HG02623 (cell line): Measurements from ENCODE around the gene AR.
"Not testable (repeated sequence)": the region's sequence is repeated elsewhere in the genome, so short reads cannot be mapped to it uniquely, and the experiment has no call there.

Experiments
- ATAC-seq: cut with Tn5 transposase; IDR thresholded peaks from one replicate; pipeline ENCODE4 v1.9.1; 2021; ENCODE audit warnings: moderate library complexity; ENCODE audit not compliant: unreplicated experiment

AR gene

GRCh38 chrX:67635424-67635823 is 91.6 kb downstream of the AR start:
- ATAC-seq, result no peak

GRCh38 chrX:67636532-67636931 is 92.7 kb downstream of the AR start:
- ATAC-seq, result no peak

DNA sequence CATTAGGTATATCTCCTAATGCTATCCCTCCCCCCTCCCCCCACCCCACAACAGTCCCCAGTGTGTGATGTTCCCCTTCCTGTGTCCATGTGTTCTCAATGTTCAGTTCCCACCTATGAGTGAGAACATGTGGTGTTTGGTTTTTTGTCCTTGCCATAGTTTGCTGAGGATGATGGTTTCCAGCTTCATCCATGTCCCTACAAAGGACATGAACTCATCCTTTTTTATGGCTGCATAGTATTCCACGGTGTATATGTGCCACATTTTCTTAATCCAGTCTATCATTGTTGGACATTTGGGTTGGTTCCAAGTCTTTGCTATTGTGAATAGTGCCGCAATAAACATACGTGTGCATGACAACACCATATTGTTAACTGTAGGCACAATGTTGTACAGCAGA is 93.5 kb downstream of the AR start:
- not testable (repeated sequence) for ATAC-seq

GRCh38 chrX:67648361-67648760 is 104.5 kb downstream of the AR start:
- ATAC-seq, result no peak

DNA sequence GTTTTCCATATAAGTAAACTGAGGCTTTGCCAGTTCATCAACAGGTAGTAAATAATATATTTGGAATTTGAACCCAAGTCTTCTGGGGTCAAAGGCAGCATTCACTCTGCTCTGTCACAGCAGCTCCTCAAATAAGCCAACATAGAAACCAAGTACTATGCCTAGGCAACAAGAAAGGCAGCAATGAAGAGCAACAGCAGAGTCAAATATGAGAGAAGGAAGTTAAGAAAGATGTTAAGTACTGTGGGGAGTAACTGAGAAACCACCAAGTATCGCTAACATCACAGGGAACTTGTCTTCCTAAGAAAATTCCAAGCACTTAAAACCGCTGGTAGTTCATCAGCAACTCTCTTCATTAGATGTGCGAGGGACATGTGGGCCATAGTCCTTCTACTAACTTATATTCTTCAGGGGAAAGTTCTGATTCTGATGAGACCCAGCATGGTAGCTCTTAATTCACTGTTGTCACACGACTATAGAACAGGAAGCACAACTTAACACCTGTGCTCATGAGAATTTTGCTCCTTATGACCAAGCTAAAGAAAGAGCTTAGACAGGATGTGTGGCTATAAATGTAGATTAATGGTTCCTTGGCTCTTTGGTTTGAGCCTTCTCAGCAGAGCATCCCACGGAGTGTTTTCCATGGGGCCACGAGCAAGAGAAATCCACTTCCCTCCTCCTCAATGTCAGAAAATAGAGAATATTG is 107.8 kb downstream of the AR start:
- ATAC-seq, result no peak

GRCh38 chrX:67652543-67652942 is 108.7 kb downstream of the AR start:
- no peak for ATAC-seq

DNA sequence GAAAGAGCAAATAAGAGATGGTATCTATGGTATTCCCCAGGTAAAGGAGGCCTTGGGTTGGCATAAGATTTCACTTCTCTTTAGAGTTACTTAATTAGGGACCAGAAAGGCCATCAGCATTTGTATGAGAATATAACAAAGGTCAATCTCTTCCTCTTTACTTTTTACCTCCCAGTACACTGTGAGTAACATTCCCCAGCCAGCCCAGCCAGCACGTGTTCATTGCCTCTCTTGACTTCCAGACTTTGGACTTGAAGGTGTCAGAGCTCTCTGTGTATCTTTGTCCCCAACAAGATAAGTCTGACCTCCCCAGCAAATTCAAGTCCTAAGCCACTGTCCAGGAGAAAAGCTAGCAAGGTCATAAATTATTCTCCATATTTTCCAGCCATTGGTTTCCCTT is 110.5 kb downstream of the AR start:
- ATAC-seq, result no peak

GRCh38 chrX:67665583-67665982 is 121.8 kb downstream of the AR start:
- no peak for ATAC-seq

DNA sequence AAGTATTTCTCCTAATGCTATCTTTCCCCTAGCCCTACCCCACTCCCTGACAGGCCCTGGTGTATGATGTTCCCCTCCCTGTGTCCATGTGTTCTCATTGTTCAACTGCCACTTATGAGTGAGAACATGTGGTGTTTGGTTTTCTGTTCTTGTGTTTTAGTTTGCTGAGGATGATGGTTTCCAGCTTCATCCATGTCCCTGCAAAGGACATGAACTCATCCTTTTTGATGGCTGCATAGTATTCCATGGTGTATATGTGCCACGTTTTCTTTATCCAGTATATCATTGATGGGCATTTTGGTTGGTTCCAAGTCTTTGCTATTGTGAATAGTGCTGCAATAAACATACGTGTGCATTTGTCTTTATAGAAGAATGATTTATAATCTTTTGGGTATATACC is 126.9 kb downstream of the AR start:
- ATAC-seq, result not testable (repeated sequence)

- no peak for ATAC-seq
Observed at GRCh38 chrX:67673741-67674274, 130.0 kb downstream of the AR start.

DNA sequence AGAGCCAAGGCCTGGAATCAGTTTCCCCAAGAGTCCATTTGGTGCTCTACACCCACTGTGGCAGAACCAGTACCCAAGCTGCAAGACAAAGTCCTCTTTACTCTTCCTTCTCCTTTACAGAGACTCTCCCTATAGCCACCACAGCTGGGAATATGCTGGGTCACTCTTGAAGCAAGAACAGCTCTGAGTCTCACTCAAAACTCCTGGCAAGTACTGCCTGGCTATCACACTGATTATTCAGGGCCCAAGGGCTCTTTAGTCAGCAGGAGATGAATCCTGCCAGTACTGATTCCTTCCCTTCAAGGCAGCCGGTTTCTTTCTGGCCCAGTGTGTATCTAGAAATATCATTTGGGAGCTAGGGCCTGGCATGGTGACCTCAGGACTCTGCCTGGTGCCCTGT is 130.9 kb downstream of the AR start:
- ATAC-seq, result no peak

- ATAC-seq, result no peak
Observed at GRCh38 chrX:67684136-67684535, 140.3 kb downstream of the AR start.

DNA sequence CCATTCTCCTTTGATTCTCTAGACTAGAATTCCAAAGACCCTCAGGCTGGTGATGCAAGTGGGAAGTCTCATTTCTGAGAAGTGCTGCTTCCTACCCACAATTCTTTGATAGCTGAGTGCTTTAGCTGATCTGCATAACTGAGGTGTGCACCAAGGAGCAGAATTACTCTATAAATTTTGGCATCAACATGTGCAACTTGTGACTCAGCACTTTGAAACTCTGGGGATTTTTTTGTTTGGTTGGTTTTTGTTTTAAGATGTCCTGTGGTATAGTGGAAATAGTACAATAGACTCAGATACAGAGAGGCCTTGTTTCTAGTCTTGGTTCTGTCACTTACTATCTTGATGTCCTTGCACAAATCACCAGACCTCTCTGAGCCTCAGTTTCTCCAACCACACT is 148.4 kb downstream of the AR start:
- ATAC-seq, result no peak

DNA sequence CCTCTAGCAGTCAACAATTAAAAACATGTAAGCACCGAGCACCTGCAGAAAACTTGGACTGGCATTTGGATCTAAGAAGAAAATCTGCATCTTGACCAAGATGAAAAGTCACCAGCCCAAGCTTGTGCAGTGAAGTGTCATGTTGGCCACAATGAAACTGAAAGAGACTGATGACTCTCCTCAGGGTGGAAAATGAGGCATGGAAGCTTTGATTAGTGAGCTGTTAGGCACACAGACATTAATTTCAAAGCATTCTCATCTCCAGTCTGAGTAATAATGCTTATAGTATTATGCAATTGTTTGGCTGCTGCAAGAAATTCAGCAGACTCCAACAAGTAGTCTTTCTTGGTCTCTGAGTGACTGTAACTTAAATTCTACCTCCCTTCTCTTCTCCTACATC is 150.1 kb downstream of the AR start:
- no peak for ATAC-seq

GRCh38 chrX:67697452-67697851 is 153.6 kb downstream of the AR start:
- ATAC-seq, result no peak

DNA sequence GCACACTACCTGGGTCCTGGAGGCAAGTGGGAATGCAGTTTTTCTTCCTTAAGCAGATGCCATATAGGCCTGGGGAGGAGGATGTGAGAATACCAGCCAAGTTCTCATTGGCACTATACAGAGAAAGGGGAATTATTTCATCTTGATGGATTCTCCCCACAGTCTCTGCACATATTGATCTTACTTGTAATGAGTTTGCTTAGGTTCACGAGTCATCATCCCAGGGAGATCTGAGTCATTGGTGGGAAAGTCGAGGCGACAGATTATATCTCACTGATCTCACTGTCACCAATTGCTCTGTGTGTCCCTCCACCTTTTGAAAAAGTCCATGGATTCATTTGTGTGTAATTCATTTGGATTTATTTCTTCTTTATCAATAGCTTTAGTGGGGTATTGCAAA is 156.8 kb downstream of the AR start:
- ATAC-seq, result no peak

- no peak for ATAC-seq
Observed at GRCh38 chrX:67714004-67714403, 170.2 kb downstream of the AR start.

DNA sequence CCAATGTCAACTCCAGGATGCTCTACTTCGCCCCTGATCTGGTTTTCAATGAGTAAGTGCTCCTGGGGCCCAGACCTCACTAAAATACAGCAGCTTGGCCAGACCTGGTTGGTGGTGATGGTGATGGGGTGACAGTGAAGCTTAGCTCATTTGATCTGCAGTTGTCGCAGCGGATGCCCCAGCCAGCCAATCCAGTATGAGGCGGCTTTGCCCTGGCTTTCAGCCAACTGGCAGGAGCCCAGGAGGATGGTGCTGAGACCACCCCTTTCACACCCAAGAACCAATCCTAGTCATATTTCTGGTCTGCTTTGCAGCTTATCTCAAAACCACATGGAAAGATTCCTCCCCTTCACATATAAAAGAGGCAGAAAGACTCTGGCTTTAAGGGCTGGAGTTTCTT is 173.8 kb downstream of the AR start:
- ATAC-seq, result no peak

DNA sequence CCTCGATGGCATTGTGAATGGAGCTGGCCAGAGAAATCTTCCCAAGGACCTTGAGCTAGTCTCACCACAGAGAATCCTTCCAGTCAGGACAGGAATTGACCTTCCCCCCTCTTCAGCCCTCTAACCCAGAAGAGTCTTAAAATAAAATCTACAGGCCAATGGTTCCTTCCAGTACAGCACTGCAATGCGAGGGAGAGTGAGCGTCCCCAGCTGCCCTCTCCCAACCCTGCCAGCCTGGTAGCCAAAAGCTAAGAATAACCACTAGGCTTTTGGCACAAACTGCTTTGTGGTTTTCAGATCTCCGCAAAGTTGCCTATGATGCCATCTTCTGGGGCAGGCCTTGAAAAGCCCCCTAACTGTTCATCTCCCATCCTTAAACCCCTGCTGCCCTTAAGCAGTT is 175.1 kb downstream of the AR start:
- ATAC-seq, result no peak

- no peak for ATAC-seq
Observed at GRCh38 chrX:67720344-67720743, 176.5 kb downstream of the AR start.

- no peak for ATAC-seq
Observed at GRCh38 chrX:67721321-67721720, 177.5 kb downstream of the AR start.

GRCh38 chrX:67723580-67724351 is 179.9 kb downstream of the AR start:
- no peak for ATAC-seq
